ENCODE results near the gene MSH6. TPM values are rescaled to one million over a fixed set of nuclear protein-coding genes. Genes with fewer than 3 reads are reported as not detected.

The MSH6 gene
- total and polyA plus RNA-seq, 2 experiments from 2014 or later, result 109 to 311 TPM

DNA sequence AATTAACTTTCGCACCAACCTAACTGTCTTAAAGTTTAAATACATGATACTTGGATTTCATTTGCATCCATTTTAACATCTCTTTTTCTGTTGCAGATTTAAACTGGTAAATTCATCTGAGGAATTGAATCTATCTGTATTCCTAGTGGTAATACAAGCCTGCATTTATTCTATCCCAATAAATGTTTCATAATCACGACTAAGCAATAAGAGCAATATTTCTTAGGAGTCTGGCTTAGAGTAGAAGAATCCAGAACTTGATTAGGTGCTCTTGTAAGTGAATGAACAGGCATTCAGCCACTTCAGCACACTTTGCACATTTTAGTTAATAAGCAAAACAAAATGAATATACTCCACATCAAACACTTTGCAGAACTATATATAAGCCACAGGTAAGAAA is 27.0 kb downstream of the MSH6 start:
- H3K4me1 ChIP-seq (ENCODE audit: insufficient read depth), result no peaks in the 10 kb centered on the region
- no peaks in the 10 kb centered on the region for H3K79me2 ChIP-seq (replicated peaks; ENCODE audit: insufficient read depth)
- H3K27ac ChIP-seq (ENCODE audit: low read depth), result no peak overlapping the region
- H3F3A ChIP-seq (replicated peaks; ENCODE audit: low read depth), result peaks cover 32% of the 10 kb centered on the region
- Mint-ChIP-seq H3K27me3 (ENCODE audit: insufficient read depth, low read depth, poor library complexity) (peaks cover 8% of the 10 kb centered on the region), H3K27ac (no peak overlapping the region), H3K4me1 (no peaks in the 10 kb centered on the region), H3K36me3 (ENCODE audit: low read depth) (peaks cover 66% of the 10 kb centered on the region), H3K9me3 (no peaks in the 10 kb centered on the region), H3K4me3 (no peak overlapping the region)
- no peak overlapping the region for H2AFZ ChIP-seq
- no peak overlapping the region for H3K4me2 ChIP-seq
- H3K27me3 ChIP-seq (ENCODE audit: insufficient read depth), result no peaks in the 10 kb centered on the region
- H4K20me1 ChIP-seq (replicated peaks; ENCODE audit: insufficient read depth), result peaks cover 16% of the 10 kb centered on the region
- DNase-seq (ENCODE audit: low spot score) (no peak), ATAC-seq (no peak)
- no peak overlapping the region for H3K4me3 ChIP-seq
- H3K9me2 ChIP-seq (ENCODE audit: insufficient read depth), result no peaks in the 10 kb centered on the region
- TF ChIP-seq, protein P1, sequence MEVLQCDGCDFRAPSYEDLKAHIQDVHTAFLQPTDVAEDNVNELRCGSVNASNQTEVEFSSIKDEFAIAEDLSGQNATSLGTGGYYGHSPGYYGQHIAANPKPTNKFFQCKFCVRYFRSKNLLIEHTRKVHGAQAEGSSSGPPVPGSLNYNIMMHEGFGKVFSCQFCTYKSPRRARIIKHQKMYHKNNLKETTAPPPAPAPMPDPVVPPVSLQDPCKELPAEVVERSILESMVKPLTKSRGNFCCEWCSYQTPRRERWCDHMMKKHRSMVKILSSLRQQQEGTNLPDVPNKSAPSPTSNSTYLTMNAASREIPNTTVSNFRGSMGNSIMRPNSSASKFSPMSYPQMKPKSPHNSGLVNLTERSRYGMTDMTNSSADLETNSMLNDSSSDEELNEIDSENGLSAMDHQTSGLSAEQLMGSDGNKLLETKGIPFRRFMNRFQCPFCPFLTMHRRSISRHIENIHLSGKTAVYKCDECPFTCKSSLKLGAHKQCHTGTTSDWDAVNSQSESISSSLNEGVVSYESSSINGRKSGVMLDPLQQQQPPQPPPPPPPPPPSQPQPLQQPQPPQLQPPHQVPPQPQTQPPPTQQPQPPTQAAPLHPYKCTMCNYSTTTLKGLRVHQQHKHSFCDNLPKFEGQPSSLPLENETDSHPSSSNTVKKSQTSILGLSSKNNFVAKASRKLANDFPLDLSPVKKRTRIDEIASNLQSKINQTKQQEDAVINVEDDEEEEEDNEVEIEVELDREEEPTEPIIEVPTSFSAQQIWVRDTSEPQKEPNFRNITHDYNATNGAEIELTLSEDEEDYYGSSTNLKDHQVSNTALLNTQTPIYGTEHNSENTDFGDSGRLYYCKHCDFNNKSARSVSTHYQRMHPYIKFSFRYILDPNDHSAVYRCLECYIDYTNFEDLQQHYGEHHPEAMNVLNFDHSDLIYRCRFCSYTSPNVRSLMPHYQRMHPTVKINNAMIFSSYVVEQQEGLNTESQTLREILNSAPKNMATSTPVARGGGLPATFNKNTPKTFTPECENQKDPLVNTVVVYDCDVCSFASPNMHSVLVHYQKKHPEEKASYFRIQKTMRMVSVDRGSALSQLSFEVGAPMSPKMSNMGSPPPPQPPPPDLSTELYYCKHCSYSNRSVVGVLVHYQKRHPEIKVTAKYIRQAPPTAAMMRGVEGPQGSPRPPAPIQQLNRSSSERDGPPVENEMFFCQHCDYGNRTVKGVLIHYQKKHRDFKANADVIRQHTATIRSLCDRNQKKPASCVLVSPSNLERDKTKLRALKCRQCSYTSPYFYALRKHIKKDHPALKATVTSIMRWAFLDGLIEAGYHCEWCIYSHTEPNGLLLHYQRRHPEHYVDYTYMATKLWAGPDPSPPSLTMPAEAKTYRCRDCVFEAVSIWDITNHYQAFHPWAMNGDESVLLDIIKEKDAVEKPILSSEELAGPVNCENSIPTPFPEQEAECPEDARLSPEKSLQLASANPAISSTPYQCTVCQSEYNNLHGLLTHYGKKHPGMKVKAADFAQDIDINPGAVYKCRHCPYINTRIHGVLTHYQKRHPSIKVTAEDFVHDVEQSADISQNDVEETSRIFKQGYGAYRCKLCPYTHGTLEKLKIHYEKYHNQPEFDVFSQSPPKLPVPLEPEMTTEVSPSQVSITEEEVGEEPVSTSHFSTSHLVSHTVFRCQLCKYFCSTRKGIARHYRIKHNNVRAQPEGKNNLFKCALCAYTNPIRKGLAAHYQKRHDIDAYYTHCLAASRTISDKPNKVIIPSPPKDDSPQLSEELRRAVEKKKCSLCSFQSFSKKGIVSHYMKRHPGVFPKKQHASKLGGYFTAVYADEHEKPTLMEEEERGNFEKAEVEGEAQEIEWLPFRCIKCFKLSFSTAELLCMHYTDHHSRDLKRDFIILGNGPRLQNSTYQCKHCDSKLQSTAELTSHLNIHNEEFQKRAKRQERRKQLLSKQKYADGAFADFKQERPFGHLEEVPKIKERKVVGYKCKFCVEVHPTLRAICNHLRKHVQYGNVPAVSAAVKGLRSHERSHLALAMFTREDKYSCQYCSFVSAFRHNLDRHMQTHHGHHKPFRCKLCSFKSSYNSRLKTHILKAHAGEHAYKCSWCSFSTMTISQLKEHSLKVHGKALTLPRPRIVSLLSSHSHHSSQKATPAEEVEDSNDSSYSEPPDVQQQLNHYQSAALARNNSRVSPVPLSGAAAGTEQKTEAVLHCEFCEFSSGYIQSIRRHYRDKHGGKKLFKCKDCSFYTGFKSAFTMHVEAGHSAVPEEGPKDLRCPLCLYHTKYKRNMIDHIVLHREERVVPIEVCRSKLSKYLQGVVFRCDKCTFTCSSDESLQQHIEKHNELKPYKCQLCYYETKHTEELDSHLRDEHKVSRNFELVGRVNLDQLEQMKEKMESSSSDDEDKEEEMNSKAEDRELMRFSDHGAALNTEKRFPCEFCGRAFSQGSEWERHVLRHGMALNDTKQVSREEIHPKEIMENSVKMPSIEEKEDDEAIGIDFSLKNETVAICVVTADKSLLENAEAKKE (CRISPR knock-in tag; IDR thresholded peaks at IDR 0.05), result no peak
- no peak for TF ChIP-seq ZNF114 (CRISPR knock-in tag; IDR thresholded peaks at IDR 0.05)
- TF ChIP-seq NANOG (IDR thresholded peaks at IDR 0.05; ENCODE audit: borderline replicate concordance), result no peak
- TF ChIP-seq EZH2 (IDR thresholded peaks at IDR 0.05; ENCODE audit: low read depth, unreplicated experiment), result no peak
- TF ChIP-seq CREB1 (CRISPR knock-in tag; IDR thresholded peaks at IDR 0.05; ENCODE audit: low read depth), result no peak
- TF ChIP-seq, protein P2, sequence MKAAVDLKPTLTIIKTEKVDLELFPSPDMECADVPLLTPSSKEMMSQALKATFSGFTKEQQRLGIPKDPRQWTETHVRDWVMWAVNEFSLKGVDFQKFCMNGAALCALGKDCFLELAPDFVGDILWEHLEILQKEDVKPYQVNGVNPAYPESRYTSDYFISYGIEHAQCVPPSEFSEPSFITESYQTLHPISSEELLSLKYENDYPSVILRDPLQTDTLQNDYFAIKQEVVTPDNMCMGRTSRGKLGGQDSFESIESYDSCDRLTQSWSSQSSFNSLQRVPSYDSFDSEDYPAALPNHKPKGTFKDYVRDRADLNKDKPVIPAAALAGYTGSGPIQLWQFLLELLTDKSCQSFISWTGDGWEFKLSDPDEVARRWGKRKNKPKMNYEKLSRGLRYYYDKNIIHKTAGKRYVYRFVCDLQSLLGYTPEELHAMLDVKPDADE (IDR thresholded peaks at IDR 0.05), result no peak
- TF ChIP-seq STAT1 (IDR thresholded peaks at IDR 0.05; ENCODE audit: unreplicated experiment), result no peak
- no peak for TF ChIP-seq REST (IDR thresholded peaks at IDR 0.05; ENCODE audit: unreplicated experiment)
- no peak for TF ChIP-seq JUNB (IDR thresholded peaks at IDR 0.05; ENCODE audit: unreplicated experiment)
- TF ChIP-seq, protein P3, sequence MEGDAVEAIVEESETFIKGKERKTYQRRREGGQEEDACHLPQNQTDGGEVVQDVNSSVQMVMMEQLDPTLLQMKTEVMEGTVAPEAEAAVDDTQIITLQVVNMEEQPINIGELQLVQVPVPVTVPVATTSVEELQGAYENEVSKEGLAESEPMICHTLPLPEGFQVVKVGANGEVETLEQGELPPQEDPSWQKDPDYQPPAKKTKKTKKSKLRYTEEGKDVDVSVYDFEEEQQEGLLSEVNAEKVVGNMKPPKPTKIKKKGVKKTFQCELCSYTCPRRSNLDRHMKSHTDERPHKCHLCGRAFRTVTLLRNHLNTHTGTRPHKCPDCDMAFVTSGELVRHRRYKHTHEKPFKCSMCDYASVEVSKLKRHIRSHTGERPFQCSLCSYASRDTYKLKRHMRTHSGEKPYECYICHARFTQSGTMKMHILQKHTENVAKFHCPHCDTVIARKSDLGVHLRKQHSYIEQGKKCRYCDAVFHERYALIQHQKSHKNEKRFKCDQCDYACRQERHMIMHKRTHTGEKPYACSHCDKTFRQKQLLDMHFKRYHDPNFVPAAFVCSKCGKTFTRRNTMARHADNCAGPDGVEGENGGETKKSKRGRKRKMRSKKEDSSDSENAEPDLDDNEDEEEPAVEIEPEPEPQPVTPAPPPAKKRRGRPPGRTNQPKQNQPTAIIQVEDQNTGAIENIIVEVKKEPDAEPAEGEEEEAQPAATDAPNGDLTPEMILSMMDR (conservative IDR thresholded peaks at IDR 0.05; ENCODE audit: low read depth in 2 of 2), result no peak
- TF ChIP-seq EZH2phosphoT487 (IDR thresholded peaks at IDR 0.05; ENCODE audit: unreplicated experiment), result no peak
- TF ChIP-seq ZNF331 (CRISPR knock-in tag; IDR thresholded peaks at IDR 0.05; ENCODE audit: low read depth), result no peak
- no peak for TF ChIP-seq POLR2AphosphoS5 (IDR thresholded peaks at IDR 0.05; ENCODE audit: low read depth)
- peaks cover 42% of the 10 kb centered on the region for H3K36me3 ChIP-seq (ENCODE audit: insufficient read depth)

Measured in GM23338 (cell line).